Panc1 (cell line): Measurements from ENCODE around the gene HK1. TPM values are rescaled to one million over a fixed set of nuclear protein-coding genes. Genes with fewer than 3 reads are reported as not detected.
"Not testable (repeated sequence)": the region's sequence is repeated elsewhere in the genome, so short reads cannot be mapped to it uniquely, and the experiment has no call there.

Experiments used
- ATAC-seq: fragments of 200-7000 bp; cut with Tn5 transposase; 2 replicates; pipeline ENCODE4 v1.9.1; 2020; ENCODE audit warnings: mild to moderate bottlenecking, moderate library complexity
- BruUV-seq: library from RNA; stranded (reverse); fragments of 400-500 nt; replicated peaks from 2 replicates; lab custom pipeline; 2021; lab: Mats Ljungman, UMichigan
- CTCF ChIA-PET: fragments of 300-600 bp; sonication (Branson Sonifier 250); formaldehyde crosslinking; loops from one replicate; lab custom pipeline; 2022; ENCODE audit warnings: antibody characterized with exemption; lab: Charles Lee
- POLR2A ChIA-PET: fragments of 300-600 bp; sonication (Branson Sonifier 250); formaldehyde crosslinking; loops from one replicate; lab custom pipeline; 2022; ENCODE audit warnings: antibody characterized with exemption; lab: Charles Lee
- DNase-seq: peaks from one replicate; pipeline ENCODE4 v3.0.0-alpha.2; 2010; ENCODE audit warnings: low read depth, low spot score
- H3K27ac ChIP-seq: 2 replicates; pipeline ENCODE4 v1.5.1; 2011; ENCODE audit warnings: mild to moderate bottlenecking, low read length, inconsistent platforms
- H3K27me3 ChIP-seq: fragments of 200-500 bp; sonication (Bioruptor generic); 2 replicates; pipeline ENCODE4 v1.6.0; 2014; ENCODE audit warnings: low read length, inconsistent platforms; ENCODE audit not compliant: control insufficient read depth, insufficient read depth
- H3K36me3 ChIP-seq: fragments of 200-500 bp; sonication (Bioruptor generic); 2 replicates; pipeline ENCODE4 v1.5.1; 2014; ENCODE audit warnings: inconsistent platforms, mild to moderate bottlenecking, low read length, moderate library complexity; ENCODE audit not compliant: control insufficient read depth, insufficient read depth
- H3K4me1 ChIP-seq: 2 replicates; pipeline ENCODE4 v1.5.1; 2011; ENCODE audit warnings: inconsistent platforms, mild to moderate bottlenecking, low read length, moderate library complexity; ENCODE audit not compliant: control insufficient read depth, insufficient read depth
- H3K4me3 ChIP-seq, 2 experiments: 2 replicates each; pipeline ENCODE4 v1.5.1; 2011 to 2012; ENCODE audit warnings: low read depth in 2 of 2, low read length in 2 of 2, mild to moderate bottlenecking in 2 of 2, inconsistent platforms in 1 of 2, moderate library complexity in 1 of 2
- H3K9me3 ChIP-seq: fragments of 200-500 bp; sonication (Bioruptor generic); 2 replicates; pipeline ENCODE4 v1.5.1; 2014; ENCODE audit warnings: low read depth, mild to moderate bottlenecking, inconsistent platforms, low read length, moderate library complexity; ENCODE audit not compliant: control insufficient read depth, insufficient read depth
- CTCF ChIP-seq: fragments of 450-650 bp; IDR thresholded peaks from 2 replicates; pipeline ENCODE4 v1.5.1; 2017; ENCODE audit warnings: mild to moderate bottlenecking
- POLR2AphosphoS5 ChIP-seq: IDR thresholded peaks from 2 replicates; pipeline ENCODE4 v1.6.1; 2012; ENCODE audit warnings: mild to moderate bottlenecking, low read depth, low read length, moderate library complexity
- REST ChIP-seq, 2 experiments: IDR thresholded peaks; 2 replicates each; pipeline ENCODE4 v1.6.1; 2011 to 2012; ENCODE audit warnings: low read depth in 2 of 2, control low read depth in 1 of 2, low read length in 1 of 2, mild to moderate bottlenecking in 1 of 2, moderate library complexity in 1 of 2; ENCODE audit not compliant: insufficient read depth in 1 of 2
- SIN3A ChIP-seq: IDR thresholded peaks from 2 replicates; pipeline ENCODE4 v1.6.1; 2012; ENCODE audit warnings: low read depth, mild to moderate bottlenecking, low read length, moderate library complexity, borderline replicate concordance; ENCODE audit not compliant: insufficient read depth
- TCF7L2 ChIP-seq: IDR thresholded peaks from 2 replicates; pipeline ENCODE4 v1.6.1; 2011; ENCODE audit warnings: mild to moderate bottlenecking, low read depth, low read length, inconsistent platforms
- in situ Hi-C: cut with HindIII; loops from 2 replicates; pipeline ENCODE4 v1.10.0; 2016; ENCODE audit warnings: low sequenced_read_pairs, low pct_unique_long_range_greater_than_20kb
- intact Hi-C: fragments of 100-400 bp; cut with micrococcal nuclease; formaldehyde crosslinking; loops from one replicate; pipeline ENCODE4 v1.10.0; 2022; ENCODE audit not compliant: unreplicated experiment
- total RNA-seq: library from RNA; stranded (reverse); gene quantifications from one replicate; pipeline ENCODE4 v1.2.1, GENCODE V29; 2021; ENCODE audit not compliant: unreplicated experiment

HK1 gene
- total RNA-seq, 1 experiment from 2014 or later = 74.4 TPM

GRCh38 chr10:69324583-69324982 is 46.3 kb downstream of the HK1 start:
- H3K4me3 ChIP-seq = no peak overlapping the region
- no peaks in the 10 kb centered on the region for H3K9me3 ChIP-seq
- H3K4me1 ChIP-seq = peaks cover 68% of the 10 kb centered on the region
- TF ChIP-seq CTCF = no peak
- no peak for TF ChIP-seq SIN3A
- no peak for TF ChIP-seq TCF7L2
- TF ChIP-seq REST (IDR thresholded peaks at IDR 0.05; ENCODE audit: insufficient read depth in 1 of 2, low read depth in 2 of 2, low read length in 1 of 2) = no peak
- no peak for TF ChIP-seq POLR2AphosphoS5
- DNase-seq (no peak), ATAC-seq (no peak)
- intact Hi-C loops = no loop called here
- in situ Hi-C loops = no loop called here
- ChIA-PET POLR2A (interaction anchor here (0.6 to 1.0 kb wide), 2 partner anchors 15 to 99 kb away, joined by 3 read pairs; no protein-coding TSS in a partner anchor), CTCF (interaction anchor here (0.6 to 0.7 kb wide), 2 partner anchors 36 to 222 kb away, joined by 3 to 5 read pairs; no protein-coding TSS in a partner anchor)
- no peaks in the 10 kb centered on the region for H3K27me3 ChIP-seq
- no TSS peak for BruUV-seq
- H3K36me3 ChIP-seq = no peaks in the 10 kb centered on the region; the same call in 1 of the 2 replicates
- no peak overlapping the region for H3K27ac ChIP-seq

- CTCF ChIA-PET = interaction anchor here (0.6 kb wide), 1 partner anchor 89 kb away, joined by 4 read pairs; no protein-coding TSS in a partner anchor
These were observed 47.6 kb downstream of the HK1 start for GRCh38 chr10:69325637-69326523.

More at GRCh38 chr10:69325637-69326523, 47.6 kb downstream of the HK1 start:
- intact Hi-C loops = loop anchor here (5.0 kb wide), 1 partner anchor 89 kb away; no protein-coding TSS in a partner anchor
- Histone ChIP-seq H3K27ac (peak overlapping the region; percentile 54), H3K4me3 (peak overlapping the region; percentile 6 to 25; a peak in 3 of 4 replicates), H3K4me1 (peaks cover 57% of the 10 kb centered on the region)
- peak; percentile 74 for ATAC-seq
- H3K36me3 ChIP-seq, H3K9me3 ChIP-seq, POLR2A ChIA-PET, BruUV-seq, in situ Hi-C loops, H3K27me3 ChIP-seq, DNase-seq: not testable (repeated sequence)
